Erythroblast (primary cell): ENCODE measurements around the gene TMC6.
"Not testable (repeated sequence)": the region's sequence is repeated elsewhere in the genome, so short reads cannot be mapped to it uniquely, and the experiment has no call there.

Experiments
- GATA1 ChIP-seq: IDR thresholded peaks from 2 replicates; pipeline ENCODE4 v1.6.1; 2011; ENCODE audit warnings: low read depth, mild to moderate bottlenecking, control low read depth, low read length, moderate library complexity
- POLR2A ChIP-seq: IDR thresholded peaks from 2 replicates; pipeline ENCODE4 v1.6.1; 2011; ENCODE audit warnings: mild to moderate bottlenecking, low read length

DNA sequence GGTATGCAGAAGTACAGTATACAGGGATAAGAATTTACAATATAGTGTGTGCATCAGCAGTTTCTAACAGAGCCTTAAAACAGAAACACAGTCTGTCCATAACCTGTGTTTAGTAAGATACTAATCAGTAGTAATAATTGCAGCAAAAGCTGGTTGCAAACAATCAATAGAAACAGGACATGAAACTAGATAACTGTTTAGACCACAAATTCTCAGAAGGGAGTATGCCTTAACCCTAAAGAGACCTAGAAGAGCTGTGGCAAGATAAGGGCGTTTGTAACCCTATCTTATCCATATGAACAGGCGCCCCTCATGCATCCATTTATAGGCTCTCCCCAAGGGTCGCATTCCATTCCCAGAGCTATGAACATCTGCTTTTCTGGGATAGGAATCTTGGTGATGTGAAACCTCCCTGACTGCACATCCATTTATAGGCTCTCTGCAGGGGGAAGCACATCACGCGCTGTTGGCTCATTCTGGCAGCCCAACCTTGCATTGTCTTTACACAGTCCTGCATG is 46.1 kb downstream of the TMC6 start:
- not testable (repeated sequence) for TF ChIP-seq POLR2A, GATA1
